Tongue (tissue), 2 donors: Measurements from ENCODE around the gene HAUS8. TPM values are rescaled to one million over a fixed set of nuclear protein-coding genes. Genes with fewer than 3 reads are reported as not detected.

Experiments used
- DNase-seq: peaks from one replicate; pipeline ENCODE4 v3.0.0-alpha.2; 2015
- total RNA-seq: library from RNA; depleted of rRNA; stranded (reverse); fragments of >200 nt; gene quantifications from one replicate; pipeline ENCODE4 v1.2.3, GENCODE V29; 2014

The HAUS8 gene
- total RNA-seq, 1 donor from 2014 or later: 5.1 TPM

- DNase-seq: peak; percentile 60
Observed at GRCh38 chr19:17075864-17076542, 751 bp upstream of the HAUS8 start.

- DNase-seq: no peak
Observed at GRCh38 chr19:17074634-17075034, 618 bp downstream of the HAUS8 start.

- no peak for DNase-seq
Observed at GRCh38 chr19:17073869-17074633, 1.2 kb downstream of the HAUS8 start.

- DNase-seq: no peak
Observed at GRCh38 chr19:17070912-17071311, 4.3 kb downstream of the HAUS8 start.

GRCh38 chr19:17070421-17070820 lies 4.8 kb downstream of the HAUS8 start:
- DNase-seq: no peak

- DNase-seq: no peak
Observed at GRCh38 chr19:17069193-17069592, 6.1 kb downstream of the HAUS8 start.

- DNase-seq: no peak
Observed at GRCh38 chr19:17063428-17063827, 11.8 kb downstream of the HAUS8 start.

GRCh38 chr19:17061691-17062090 lies 13.6 kb downstream of the HAUS8 start:
- DNase-seq: no peak

- no peak for DNase-seq
Observed at GRCh38 chr19:17061205-17061604, 14.0 kb downstream of the HAUS8 start.

GRCh38 chr19:17060802-17061201 lies 14.4 kb downstream of the HAUS8 start:
- DNase-seq: no peak

GRCh38 chr19:17058236-17058635 lies 17.0 kb downstream of the HAUS8 start:
- no peak for DNase-seq

GRCh38 chr19:17055636-17056035 lies 19.6 kb downstream of the HAUS8 start:
- no peak for DNase-seq

- no peak for DNase-seq
Observed at GRCh38 chr19:17054746-17055145, 20.5 kb downstream of the HAUS8 start.

- peak; percentile 73 for DNase-seq
Observed at GRCh38 chr19:17052439-17052838, 22.8 kb downstream of the HAUS8 start.

- no peak for DNase-seq
Observed at GRCh38 chr19:17049711-17050280, 25.5 kb downstream of the HAUS8 start.

GRCh38 chr19:17048885-17049453 lies 26.3 kb downstream of the HAUS8 start:
- no peak for DNase-seq

- no peak for DNase-seq
Observed at GRCh38 chr19:17045907-17046502, 29.2 kb downstream of the HAUS8 start.

- DNase-seq: no peak
Observed at GRCh38 chr19:17043744-17044143, 31.5 kb downstream of the HAUS8 start.

- DNase-seq: peak; percentile 64
Observed at GRCh38 chr19:17041976-17042375, 33.3 kb downstream of the HAUS8 start.

- no peak for DNase-seq
Observed at GRCh38 chr19:17037966-17038500, 37.2 kb downstream of the HAUS8 start.

GRCh38 chr19:17037184-17037583 lies 38.1 kb downstream of the HAUS8 start:
- DNase-seq: no peak

GRCh38 chr19:17036640-17037039 lies 38.6 kb downstream of the HAUS8 start:
- DNase-seq: no peak
